Fibroblast of lung (primary cell): Measurements from ENCODE around the gene GLG1.

Experiments
- CTCF ChIP-seq, 2 donors: IDR thresholded peaks in 1 of 2; conservative IDR thresholded peaks in 1 of 2; 1 replicate in 1 of 2; 2 replicates in 1 of 2; pipeline ENCODE4 v1.5.1; 2011 to 2012; ENCODE audit warnings: low read length in 2 of 2, control low read depth in 1 of 2, inconsistent platforms in 1 of 2, low read depth in 1 of 2, mild to moderate bottlenecking in 1 of 2
- EZH2 ChIP-seq: IDR thresholded peaks from 2 replicates; pipeline ENCODE4 v1.5.1; 2012; ENCODE audit warnings: low read length, control low read depth, mild to moderate bottlenecking; ENCODE audit errors: missing control alignments

GRCh38 chr16:74521691-74522090, 85.2 kb downstream of the GLG1 start:
- TF ChIP-seq CTCF (conservative IDR thresholded peaks at IDR 0.05 in 1 of 2, IDR thresholded peaks at IDR 0.05 in 1 of 2; ENCODE audit: low read depth in 1 of 2, low read length in 2 of 2) = no peak
- no peak for TF ChIP-seq EZH2
